ENCODE measurements around the gene CHRNE. TPM values are rescaled to one million over a fixed set of nuclear protein-coding genes. Genes with fewer than 3 reads are reported as not detected.
"Not testable (repeated sequence)": the region's sequence is repeated elsewhere in the genome, so short reads cannot be mapped to it uniquely, and the experiment has no call there.

CHRNE gene
- total RNA-seq, 1 donor from 2014 or later = 0.52 TPM

DNA sequence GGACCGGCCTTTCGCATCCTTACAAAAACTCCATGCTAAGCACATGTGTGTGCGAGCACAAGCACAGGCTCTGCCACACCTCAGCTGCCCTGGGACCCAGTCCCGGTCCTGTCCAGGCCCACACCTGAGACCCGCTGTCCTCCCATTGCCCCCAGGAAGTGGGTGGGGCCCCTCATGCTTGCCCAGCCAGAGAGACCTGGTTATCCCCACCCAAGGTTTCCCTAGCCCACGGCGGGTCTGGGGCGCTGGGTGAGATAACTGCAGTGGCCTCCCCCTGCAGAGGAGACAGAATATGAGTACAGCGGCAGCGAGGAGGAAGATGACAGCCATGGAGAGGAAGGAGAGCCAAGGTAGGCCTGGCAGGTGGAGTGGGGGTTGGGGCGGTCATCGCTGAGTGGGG, 16.1 kb downstream of the CHRNE start:
- H3K27ac Mint-ChIP-seq = no peak overlapping the region
- no peaks in the 10 kb centered on the region for H3K27me3 Mint-ChIP-seq (ENCODE audit: insufficient read depth)
- H3K4me3 Mint-ChIP-seq = no peak overlapping the region
- H3K36me3 Mint-ChIP-seq (ENCODE audit: low read depth) = peaks cover 14% of the 10 kb centered on the region
- intact Hi-C loops (cut with micrococcal nuclease) = loop anchor here (5.0 to 10.0 kb wide), 2 partner anchors 50 to 462 kb away; no protein-coding TSS in a partner anchor
- H3K4me1 Mint-ChIP-seq (ENCODE audit: low read depth) = peaks cover 8% of the 10 kb centered on the region
- no peaks in the 10 kb centered on the region for H3K9me3 Mint-ChIP-seq
- DNase-seq (ENCODE audit: low spot score) = no peak

DNA sequence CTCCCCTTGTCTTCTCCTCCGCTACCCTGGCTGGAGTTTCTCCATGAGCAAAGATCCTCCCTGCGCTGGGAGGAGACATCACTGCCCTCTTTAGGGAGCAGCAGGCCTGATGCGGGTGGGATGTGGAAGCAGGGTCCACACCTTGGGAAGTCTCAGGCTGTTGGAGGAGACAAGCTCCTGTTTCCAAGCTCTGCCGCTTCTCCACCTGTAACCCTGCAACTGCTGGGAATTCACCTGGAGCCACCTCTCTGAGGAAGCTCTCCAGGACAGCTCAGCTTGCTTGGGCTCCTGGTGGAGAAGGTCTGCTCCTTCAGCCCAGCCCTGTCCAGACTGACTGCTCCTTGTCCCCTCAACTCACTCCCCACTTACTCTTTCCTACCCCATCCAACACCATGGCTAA, 18.4 kb downstream of the CHRNE start:
- Mint-ChIP-seq H3K4me1 (ENCODE audit: low read depth) (peaks cover 10% of the 10 kb centered on the region), H3K36me3 (ENCODE audit: low read depth) (peaks cover 14% of the 10 kb centered on the region), H3K9me3 (no peaks in the 10 kb centered on the region), H3K27ac (no peak overlapping the region), H3K4me3 (no peak overlapping the region), H3K27me3 (ENCODE audit: insufficient read depth) (no peaks in the 10 kb centered on the region)
- DNase-seq (ENCODE audit: low spot score) = no peak
- intact Hi-C loops (cut with micrococcal nuclease) = loop anchor here (10.0 kb wide), 1 partner anchor 460 kb away; no protein-coding TSS in a partner anchor

DNA sequence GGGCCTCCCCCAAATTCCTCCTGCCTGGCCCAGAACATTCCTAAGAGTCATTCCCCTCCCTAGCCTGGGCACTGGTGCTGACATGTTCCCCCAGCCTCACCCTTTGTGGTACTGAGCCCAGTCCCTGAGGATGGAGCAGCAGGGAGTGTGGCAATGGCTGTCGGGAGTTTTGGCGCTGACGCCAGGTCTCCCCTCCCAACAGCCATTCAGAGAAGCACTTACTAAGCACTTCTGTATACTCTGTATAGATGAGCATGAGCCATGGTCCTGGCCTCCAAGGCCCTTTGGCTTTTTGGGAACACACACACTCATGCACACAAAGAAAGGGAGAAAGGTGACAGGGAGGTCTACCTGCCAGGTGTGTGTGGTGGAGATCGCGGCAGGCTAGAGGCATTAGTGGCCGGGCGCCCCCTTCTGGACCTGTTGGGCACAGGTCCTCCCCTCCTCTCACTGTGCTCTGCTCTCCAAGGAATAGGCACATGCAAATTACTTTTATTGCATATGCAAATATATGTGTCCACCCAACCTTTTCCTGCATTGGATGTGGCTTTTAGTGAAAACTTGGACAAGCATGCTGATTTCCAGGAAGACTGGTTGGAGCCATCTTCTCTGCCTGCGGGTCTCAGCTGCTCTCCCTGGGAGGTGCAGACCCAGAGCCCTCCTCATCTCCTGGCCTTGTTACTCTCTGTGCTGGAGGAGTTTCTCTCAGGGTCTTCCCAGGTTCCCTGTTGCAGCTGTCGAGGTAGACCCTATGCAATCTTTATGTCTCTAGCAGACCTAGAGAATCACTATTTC, 20.9 kb downstream of the CHRNE start:
- Mint-ChIP-seq H3K27me3 (ENCODE audit: insufficient read depth) (no peaks in the 10 kb centered on the region), H3K36me3 (ENCODE audit: low read depth) (peaks cover 12% of the 10 kb centered on the region), H3K27ac (no peak overlapping the region), H3K9me3 (no peaks in the 10 kb centered on the region), H3K4me1 (ENCODE audit: low read depth) (peaks cover 5% of the 10 kb centered on the region), H3K4me3 (no peak overlapping the region)
- peak; percentile 40 for DNase-seq (ENCODE audit: low spot score)
- intact Hi-C loops (cut with micrococcal nuclease) = loop anchor here (1.0 to 10.0 kb wide), 4 partner anchors 92 to 457 kb away; partner anchors contain the start of genes ARRB2 and MED11

DNA sequence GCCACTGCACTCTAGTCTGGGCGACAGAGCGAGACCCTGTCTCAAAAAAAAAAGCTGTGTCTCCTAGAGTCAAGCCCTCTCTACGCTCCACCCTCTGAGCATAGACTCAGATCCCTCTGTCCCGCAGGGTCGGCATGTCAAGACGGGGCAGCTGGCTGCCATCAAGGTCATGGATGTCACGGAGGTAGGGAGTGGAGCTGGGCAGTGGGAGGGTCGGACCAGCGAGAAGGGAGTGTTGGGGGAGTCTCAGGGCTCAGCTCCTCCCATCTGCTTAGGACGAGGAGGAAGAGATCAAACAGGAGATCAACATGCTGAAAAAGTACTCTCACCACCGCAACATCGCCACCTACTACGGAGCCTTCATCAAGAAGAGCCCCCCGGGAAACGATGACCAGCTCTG, 22.0 kb downstream of the CHRNE start:
- DNase-seq (ENCODE audit: low spot score) = no peak
- intact Hi-C loops (cut with micrococcal nuclease) = loop anchor here (10.0 kb wide), 1 partner anchor 456 kb away; no protein-coding TSS in a partner anchor
- H3K27me3 Mint-ChIP-seq (ENCODE audit: insufficient read depth) = no peaks in the 10 kb centered on the region
- H3K4me3 Mint-ChIP-seq = no peak overlapping the region
- peaks cover 13% of the 10 kb centered on the region for H3K36me3 Mint-ChIP-seq (ENCODE audit: low read depth)
- peaks cover 5% of the 10 kb centered on the region for H3K4me1 Mint-ChIP-seq (ENCODE audit: low read depth)
- H3K9me3 Mint-ChIP-seq = no peaks in the 10 kb centered on the region
- H3K27ac Mint-ChIP-seq = peak overlapping the region; percentile 61

DNA sequence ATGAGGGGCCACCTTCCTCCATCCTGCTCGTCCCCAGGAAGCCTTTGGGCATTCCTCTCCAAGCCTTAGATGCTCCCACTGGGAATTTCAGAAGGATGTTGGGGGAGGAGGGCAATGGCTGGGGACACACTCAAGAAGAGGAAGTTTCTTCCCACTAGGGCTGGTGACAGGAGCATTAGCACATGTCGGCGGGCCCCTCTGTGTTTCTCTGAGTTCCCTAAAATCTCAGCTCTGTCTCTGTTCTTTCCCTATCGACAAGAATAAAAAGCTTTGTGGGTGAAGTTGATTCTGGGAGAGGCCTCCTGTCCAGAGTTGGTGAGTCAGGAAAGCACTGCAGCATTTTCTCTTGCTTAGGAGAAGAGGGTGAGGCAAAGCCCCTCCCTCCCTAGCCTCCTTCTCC, 23.3 kb downstream of the CHRNE start:
- no peaks in the 10 kb centered on the region for H3K9me3 Mint-ChIP-seq
- no peak for DNase-seq (ENCODE audit: low spot score)
- peaks cover 4% of the 10 kb centered on the region for H3K36me3 Mint-ChIP-seq (ENCODE audit: low read depth)
- intact Hi-C loops (cut with micrococcal nuclease) = no loop called here
- peaks cover 5% of the 10 kb centered on the region for H3K4me1 Mint-ChIP-seq (ENCODE audit: low read depth)
- no peaks in the 10 kb centered on the region for H3K27me3 Mint-ChIP-seq (ENCODE audit: insufficient read depth)
- no peak overlapping the region for H3K4me3 Mint-ChIP-seq
- H3K27ac Mint-ChIP-seq = no peak overlapping the region

GRCh38 chr17:4877089-4877488, 25.8 kb downstream of the CHRNE start:
- Mint-ChIP-seq H3K27me3 (ENCODE audit: insufficient read depth) (no peaks in the 10 kb centered on the region), H3K4me3 (no peak overlapping the region), H3K9me3 (no peaks in the 10 kb centered on the region), H3K27ac (no peak overlapping the region), H3K36me3 (ENCODE audit: low read depth) (peaks cover 11% of the 10 kb centered on the region), H3K4me1 (ENCODE audit: low read depth) (peaks cover 5% of the 10 kb centered on the region)
- intact Hi-C loops (cut with micrococcal nuclease) = no loop called here
- no peak for DNase-seq (ENCODE audit: low spot score)

GRCh38 chr17:4872786-4873185, 30.1 kb downstream of the CHRNE start:
- Mint-ChIP-seq H3K27ac (no peak overlapping the region), H3K9me3 (no peaks in the 10 kb centered on the region), H3K4me3 (no peak overlapping the region), H3K27me3 (ENCODE audit: insufficient read depth) (no peaks in the 10 kb centered on the region), H3K4me1 (ENCODE audit: low read depth) (peaks cover 4% of the 10 kb centered on the region), H3K36me3 (ENCODE audit: low read depth) (peaks cover 10% of the 10 kb centered on the region)
- no peak for DNase-seq (ENCODE audit: low spot score)
- intact Hi-C loops (cut with micrococcal nuclease) = no loop called here

- Mint-ChIP-seq H3K9me3 (no peaks in the 10 kb centered on the region), H3K27me3 (ENCODE audit: insufficient read depth) (no peaks in the 10 kb centered on the region), H3K4me1 (ENCODE audit: low read depth) (peaks cover 4% of the 10 kb centered on the region), H3K27ac (no peak overlapping the region), H3K36me3 (ENCODE audit: low read depth) (peaks cover 8% of the 10 kb centered on the region), H3K4me3 (no peak overlapping the region)
- intact Hi-C loops (cut with micrococcal nuclease) = no loop called here
- DNase-seq (ENCODE audit: low spot score) = no peak
Observed at GRCh38 chr17:4870855-4871254, 32.0 kb downstream of the CHRNE start.

- peaks cover 11% of the 10 kb centered on the region for H3K36me3 Mint-ChIP-seq (ENCODE audit: low read depth)
- H3K4me3 Mint-ChIP-seq; intact Hi-C loops (cut with micrococcal nuclease); H3K9me3 Mint-ChIP-seq; DNase-seq (ENCODE audit: low spot score); H3K4me1 Mint-ChIP-seq (ENCODE audit: low read depth); H3K27ac Mint-ChIP-seq; H3K27me3 Mint-ChIP-seq (ENCODE audit: insufficient read depth): not testable (repeated sequence)
Observed at GRCh38 chr17:4869058-4869998, 33.6 kb downstream of the CHRNE start.

GRCh38 chr17:4867535-4867934, 35.4 kb downstream of the CHRNE start:
- H3K9me3 Mint-ChIP-seq; H3K4me1 Mint-ChIP-seq (ENCODE audit: low read depth); intact Hi-C loops (cut with micrococcal nuclease); DNase-seq (ENCODE audit: low spot score); H3K27ac Mint-ChIP-seq; H3K27me3 Mint-ChIP-seq (ENCODE audit: insufficient read depth); H3K36me3 Mint-ChIP-seq (ENCODE audit: low read depth); H3K4me3 Mint-ChIP-seq: not testable (repeated sequence)

GRCh38 chr17:4863321-4863720, 39.6 kb downstream of the CHRNE start:
- no peak overlapping the region for H3K4me3 Mint-ChIP-seq
- H3K9me3 Mint-ChIP-seq = no peaks in the 10 kb centered on the region
- H3K27me3 Mint-ChIP-seq (ENCODE audit: insufficient read depth) = no peaks in the 10 kb centered on the region
- H3K36me3 Mint-ChIP-seq (ENCODE audit: low read depth) = peaks cover 6% of the 10 kb centered on the region
- intact Hi-C loops (cut with micrococcal nuclease) = no loop called here
- H3K27ac Mint-ChIP-seq = no peak overlapping the region
- peaks cover 10% of the 10 kb centered on the region for H3K4me1 Mint-ChIP-seq (ENCODE audit: low read depth)
- no peak for DNase-seq (ENCODE audit: low spot score)

- H3K27ac Mint-ChIP-seq = no peak overlapping the region
- H3K36me3 Mint-ChIP-seq (ENCODE audit: low read depth) = peaks cover 8% of the 10 kb centered on the region
- no peak for DNase-seq (ENCODE audit: low spot score)
- H3K4me1 Mint-ChIP-seq (ENCODE audit: low read depth) = peaks cover 13% of the 10 kb centered on the region
- no peak overlapping the region for H3K4me3 Mint-ChIP-seq
- H3K27me3 Mint-ChIP-seq (ENCODE audit: insufficient read depth) = no peaks in the 10 kb centered on the region
- intact Hi-C loops (cut with micrococcal nuclease) = no loop called here
- no peaks in the 10 kb centered on the region for H3K9me3 Mint-ChIP-seq
Observed at GRCh38 chr17:4862720-4863119, 40.2 kb downstream of the CHRNE start.

DNA sequence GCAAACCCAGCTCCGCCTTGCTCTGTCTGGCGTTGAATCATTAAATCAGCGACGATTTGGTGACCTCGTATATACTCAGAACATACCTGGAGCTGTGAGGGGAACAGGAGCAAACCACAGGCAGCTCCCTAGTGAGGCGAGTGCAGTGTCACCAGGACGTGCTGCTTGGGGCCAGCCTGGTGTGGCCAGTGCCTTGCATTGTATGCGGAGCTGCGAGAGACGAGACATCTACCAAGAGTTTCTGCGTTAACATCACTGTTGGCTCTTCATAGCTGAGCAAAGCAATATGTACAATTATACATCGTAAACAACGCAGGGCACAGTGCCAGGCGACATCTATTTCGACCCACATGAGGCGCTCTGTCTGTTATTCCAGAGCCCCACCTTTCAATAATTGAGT, 41.8 kb downstream of the CHRNE start:
- intact Hi-C loops (cut with micrococcal nuclease) = no loop called here
- H3K9me3 Mint-ChIP-seq = no peaks in the 10 kb centered on the region
- peaks cover 16% of the 10 kb centered on the region for H3K4me1 Mint-ChIP-seq (ENCODE audit: low read depth)
- no peak overlapping the region for H3K4me3 Mint-ChIP-seq
- H3K27me3 Mint-ChIP-seq (ENCODE audit: insufficient read depth) = no peaks in the 10 kb centered on the region
- H3K36me3 Mint-ChIP-seq (ENCODE audit: low read depth) = peaks cover 17% of the 10 kb centered on the region
- DNase-seq (ENCODE audit: low spot score) = no peak
- no peak overlapping the region for H3K27ac Mint-ChIP-seq

All from activated T-helper 1 cell treated with anti-CD3 and anti-CD28 coated beads, Interleukin-12 subunit alpha, Interleukin-12 subunit beta, Interleukin-2, Interleukin-4 antibody, amounts not matched to agents 30 ng/mL and 10 ng/mL and 1 ng/mL, durations not matched to agents 14 hours and 24 hours and 36 hours (primary cell).